Neuronal stem cell (in vitro differentiated cells): ENCODE measurements around the gene HPX.

Source experiments
- DNase-seq: peaks from one replicate; pipeline ENCODE4 v3.0.0-alpha.2; 2013; ENCODE audit warnings: low spot score
- H2AFZ ChIP-seq: one replicate; pipeline ENCODE4 v1.6.1; 2013; ENCODE audit warnings: mild to moderate bottlenecking, low read length, inconsistent platforms
- H2AK5ac ChIP-seq: 2 replicates; pipeline ENCODE4 v1.6.1; 2013; ENCODE audit warnings: low read depth, mild to moderate bottlenecking, inconsistent platforms, low read length, moderate library complexity, mixed read lengths
- H2BK120ac ChIP-seq: 2 replicates; pipeline ENCODE4 v1.6.1; 2013; ENCODE audit warnings: low read depth, mild to moderate bottlenecking, inconsistent platforms, low read length, moderate library complexity, mixed read lengths
- H2BK12ac ChIP-seq: one replicate; pipeline ENCODE4 v1.6.1; 2013; ENCODE audit warnings: low read length, inconsistent platforms
- H2BK15ac ChIP-seq: 2 replicates; pipeline ENCODE4 v1.6.1; 2013; ENCODE audit warnings: mild to moderate bottlenecking, low read length, inconsistent platforms, mixed read lengths
- H2BK5ac ChIP-seq: one replicate; pipeline ENCODE4 v1.6.1; 2013; ENCODE audit warnings: inconsistent platforms, mild to moderate bottlenecking, low read length, moderate library complexity
- H3K14ac ChIP-seq: one replicate; pipeline ENCODE4 v1.6.1; 2013; ENCODE audit warnings: low read length, inconsistent platforms
- H3K18ac ChIP-seq: 2 replicates; pipeline ENCODE4 v1.6.1; 2013; ENCODE audit warnings: low read length, inconsistent platforms
- H3K23ac ChIP-seq: 2 replicates; pipeline ENCODE4 v1.6.1; 2013; ENCODE audit warnings: low read depth, mild to moderate bottlenecking, mixed read lengths, low read length, inconsistent platforms; ENCODE audit not compliant: poor library complexity
- H3K27ac ChIP-seq: replicated peaks from 3 replicates; pipeline ENCODE4 v1.5.1; 2013; ENCODE audit warnings: low read length, inconsistent platforms
- H3K27me3 ChIP-seq, 3 experiments: 2 replicates each; pipeline ENCODE4 v1.6.1; 2013; ENCODE audit warnings: low read length in 3 of 3, mild to moderate bottlenecking in 2 of 3, inconsistent platforms in 1 of 3, low read depth in 1 of 3, mixed read lengths in 1 of 3, moderate library complexity in 1 of 3; ENCODE audit not compliant: control insufficient read depth in 3 of 3, insufficient read depth in 3 of 3
- H3K36me3 ChIP-seq, 2 donors: replicated peaks in 1 of 2; 2 replicates each; pipeline ENCODE4 v1.6.1; 2013; ENCODE audit warnings: low read length in 2 of 2; ENCODE audit not compliant: control insufficient read depth in 2 of 2, insufficient read depth in 2 of 2
- H3K4ac ChIP-seq: 2 replicates; pipeline ENCODE4 v1.6.1; 2013; ENCODE audit warnings: inconsistent platforms, mild to moderate bottlenecking, low read length, moderate library complexity
- H3K4me1 ChIP-seq, 2 donors: 1 replicate in 1 of 2; 2 replicates in 1 of 2; pipeline ENCODE4 v1.6.1; 2013; ENCODE audit warnings: low read length in 2 of 2, low read depth in 1 of 2; ENCODE audit not compliant: control insufficient read depth in 2 of 2, insufficient read depth in 1 of 2
- H3K4me2 ChIP-seq: one replicate; pipeline ENCODE4 v1.6.1; 2013; ENCODE audit warnings: mild to moderate bottlenecking, low read length, inconsistent platforms; ENCODE audit not compliant: insufficient read depth, poor library complexity, severe bottlenecking
- H3K4me3 ChIP-seq, 2 donors: 2 replicates each; pipeline ENCODE4 v1.5.1; 2013; ENCODE audit warnings: low read length in 2 of 2, mild to moderate bottlenecking in 2 of 2, inconsistent platforms in 1 of 2, moderate library complexity in 1 of 2
- H3K79me1 ChIP-seq: one replicate; pipeline ENCODE4 v1.6.1; 2013; ENCODE audit warnings: low read depth, mild to moderate bottlenecking, inconsistent platforms, low read length, moderate library complexity
- H3K9ac ChIP-seq: one replicate; pipeline ENCODE4 v1.6.1; 2013; ENCODE audit warnings: mild to moderate bottlenecking, low read depth, low read length, inconsistent platforms; ENCODE audit not compliant: poor library complexity
- H3K9me3 ChIP-seq, 2 donors: replicated peaks in 1 of 2; 2 replicates each; pipeline versions ENCODE3 to v1.6.1; 2013; ENCODE audit warnings: low read length in 2 of 2, mild to moderate bottlenecking in 2 of 2, inconsistent platforms in 1 of 2, low read depth in 1 of 2, mixed read lengths in 1 of 2, moderate library complexity in 1 of 2; ENCODE audit not compliant: control insufficient read depth in 2 of 2, insufficient read depth in 1 of 2
- H4K8ac ChIP-seq: one replicate; pipeline ENCODE4 v1.6.1; 2013; ENCODE audit warnings: low read depth, mild to moderate bottlenecking, inconsistent platforms, low read length, moderate library complexity
- H4K91ac ChIP-seq: one replicate; pipeline ENCODE4 v1.6.1; 2013; ENCODE audit warnings: low read length, low read depth, mild to moderate bottlenecking, inconsistent platforms; ENCODE audit not compliant: poor library complexity
- WGBS, 2 donors: extraction: QIAGEN DNeasy Blood & Tissue Kit; methylation state at CpG; one replicate each; pipeline ENCODE4 v1.1.7; 2013; ENCODE audit warnings: missing lambda C conversion rate in 2 of 2, mixed read lengths in 1 of 2; ENCODE audit not compliant: insufficient read length in 2 of 2, insufficient replicate concordance in 1 of 2; ENCODE audit errors: extremely low coverage in 2 of 2; 5-methylcytosine and 5-hydroxymethylcytosine counted together

Gene HPX

GRCh38 chr11:6405052-6405667 is 35.6 kb downstream of the HPX start:
- Histone ChIP-seq H4K8ac (no peak overlapping the region), H3K18ac (peak overlapping the region; percentile 52), H3K4me1 (peaks cover 16 to 22% of the 10 kb centered on the region in 2 donors), H2AK5ac (no peak overlapping the region), H3K9me3 (no peaks in the 10 kb centered on the region), H3K23ac (peak overlapping the region; percentile 51), H2AFZ (no peak overlapping the region), H3K14ac (no peak overlapping the region), H3K4me3 (no peak overlapping the region), H2BK5ac (no peak overlapping the region), H3K27me3 (no peaks in the 10 kb centered on the region), H3K9ac (no peak overlapping the region), H2BK12ac (no peak overlapping the region), H3K27ac (peak overlapping the region; percentile 11), H3K4ac (no peak overlapping the region), H3K36me3 (peaks cover 27 to 56% of the 10 kb centered on the region in 2 donors), H2BK120ac (no peak overlapping the region), H3K4me2 (no peak overlapping the region), H3K79me1 (peaks cover 11% of the 10 kb centered on the region), H4K91ac (no peak overlapping the region), H2BK15ac (no peak overlapping the region)
- DNase-seq: peak; percentile 75
- WGBS, 2 donors: no CpG with 5 or more reads among the region's 13 CpGs

DNA sequence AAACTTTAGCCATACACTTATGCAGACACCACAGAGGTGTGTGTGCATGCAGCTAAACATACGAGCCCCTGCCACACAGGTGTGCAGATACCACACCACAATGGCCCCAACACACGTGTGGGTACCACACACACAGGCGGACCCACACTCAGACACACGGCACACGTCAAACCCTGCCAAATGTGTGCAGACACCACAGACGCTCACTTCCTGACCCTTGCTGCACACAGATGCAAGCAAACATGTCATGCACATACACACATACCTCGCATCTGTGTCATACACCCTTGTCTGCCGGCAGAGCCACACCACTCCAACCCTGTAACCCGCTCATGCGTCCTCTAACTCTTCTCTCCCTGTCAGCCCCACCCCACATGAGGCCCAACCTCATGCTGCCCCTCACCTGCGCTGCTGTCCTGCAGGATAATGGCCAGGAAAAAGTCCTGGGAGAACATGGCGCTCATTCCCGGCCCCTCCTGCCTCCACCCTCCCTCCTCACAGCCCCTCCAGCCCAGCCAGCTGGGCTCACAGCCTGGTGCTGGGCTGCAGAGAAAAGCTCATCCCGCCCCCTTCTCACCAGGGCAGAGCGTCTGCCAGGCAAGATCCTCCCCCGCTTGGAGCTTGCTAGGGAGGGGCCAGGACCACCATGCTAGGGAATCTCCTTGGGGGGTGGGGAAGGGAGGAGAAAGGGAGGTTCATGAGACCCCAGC is 36.3 kb downstream of the HPX start:
- Histone ChIP-seq H3K4ac (no peak overlapping the region), H2BK12ac (peak overlapping the region; percentile 85), H3K18ac (peak overlapping the region; percentile 65), H3K4me1 (peaks cover 16 to 22% of the 10 kb centered on the region in 2 donors), H3K14ac (peak overlapping the region; percentile 92), H4K8ac (no peak overlapping the region), H3K27me3 (no peaks in the 10 kb centered on the region), H3K4me3 (peak overlapping the region in 1 of 2 donors; percentile 7), H2BK15ac (peak overlapping the region; percentile 21), H2BK5ac (no peak overlapping the region), H3K27ac (no peak overlapping the region), H3K79me1 (peaks cover 11% of the 10 kb centered on the region), H2AFZ (no peak overlapping the region), H3K9ac (peak overlapping the region; percentile 86), H3K9me3 (no peaks in the 10 kb centered on the region), H3K36me3 (peaks cover 27 to 49% of the 10 kb centered on the region in 2 donors), H2BK120ac (no peak overlapping the region), H4K91ac (peak overlapping the region; percentile 87), H2AK5ac (peak overlapping the region; percentile 8), H3K23ac (peak overlapping the region; percentile 51), H3K4me2 (no peak overlapping the region)
- DNase-seq: no peak
- no CpG with 5 or more reads among the region's 16 CpGs for WGBS, 2 donors

GRCh38 chr11:6403539-6403938 is 37.2 kb downstream of the HPX start:
- H4K91ac ChIP-seq: peak overlapping the region; percentile 46
- no peak overlapping the region for H2BK15ac ChIP-seq
- no peak overlapping the region for H3K14ac ChIP-seq
- no peak overlapping the region for H3K4ac ChIP-seq
- H3K9me3 ChIP-seq: no peaks in the 10 kb centered on the region
- H2BK12ac ChIP-seq: no peak overlapping the region
- H3K79me1 ChIP-seq: peaks cover 11% of the 10 kb centered on the region
- H2AK5ac ChIP-seq: no peak overlapping the region
- no peak overlapping the region for H4K8ac ChIP-seq
- H3K36me3 ChIP-seq: peaks cover 28 to 47% of the 10 kb centered on the region in 2 donors
- no peak overlapping the region for H2AFZ ChIP-seq
- peaks cover 16 to 28% of the 10 kb centered on the region in 2 donors for H3K4me1 ChIP-seq
- no peaks in the 10 kb centered on the region for H3K27me3 ChIP-seq
- H3K27ac ChIP-seq: no peak overlapping the region
- H2BK120ac ChIP-seq: no peak overlapping the region
- no peak overlapping the region for H3K23ac ChIP-seq
- H3K4me3 ChIP-seq: no peak overlapping the region
- no peak overlapping the region for H3K4me2 ChIP-seq
- WGBS, 2 donors: no CpG with 5 or more reads among the region's 8 CpGs
- H3K18ac ChIP-seq: no peak overlapping the region
- H2BK5ac ChIP-seq: no peak overlapping the region
- no peak overlapping the region for H3K9ac ChIP-seq
- DNase-seq: no peak

DNA sequence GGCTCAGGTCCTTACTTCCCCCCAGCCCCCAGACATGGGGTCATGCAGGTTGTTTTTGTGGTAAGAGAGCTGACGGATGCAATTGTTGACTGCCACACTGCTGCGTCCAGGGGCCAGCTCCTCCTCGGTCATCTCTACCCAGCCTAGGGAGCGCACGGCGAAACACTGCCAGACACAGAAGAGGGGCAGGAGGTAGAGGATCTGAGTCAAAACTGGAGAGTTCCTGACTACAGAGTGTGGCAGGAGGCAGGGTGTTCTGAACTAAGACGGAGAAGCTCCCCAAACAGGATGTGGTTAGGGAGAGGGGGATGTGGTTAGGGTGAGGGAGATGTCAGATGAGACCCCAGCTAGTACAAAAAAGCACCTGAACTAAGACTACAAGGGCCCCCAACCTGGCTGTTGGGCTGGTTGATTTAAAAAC is 38.2 kb downstream of the HPX start:
- Histone ChIP-seq H3K23ac (no peak overlapping the region), H2BK5ac (no peak overlapping the region), H3K4me3 (no peak overlapping the region), H2BK12ac (no peak overlapping the region), H3K14ac (no peak overlapping the region), H2AFZ (no peak overlapping the region), H3K27me3 (no peaks in the 10 kb centered on the region), H3K18ac (no peak overlapping the region), H4K8ac (no peak overlapping the region), H3K27ac (no peak overlapping the region), H3K4me2 (no peak overlapping the region), H3K79me1 (peaks cover 11% of the 10 kb centered on the region), H3K4ac (no peak overlapping the region), H2AK5ac (no peak overlapping the region), H3K36me3 (peaks cover 31 to 43% of the 10 kb centered on the region in 2 donors), H2BK120ac (no peak overlapping the region), H3K9ac (no peak overlapping the region), H3K4me1 (peaks cover 16 to 37% of the 10 kb centered on the region in 2 donors), H4K91ac (no peak overlapping the region), H2BK15ac (no peak overlapping the region), H3K9me3 (no peaks in the 10 kb centered on the region)
- DNase-seq: no peak
- no CpG with 5 or more reads among the region's 7 CpGs for WGBS, 2 donors
